ENCODE data around the gene DEPDC5.
"Not testable (repeated sequence)": the region's sequence is repeated elsewhere in the genome, so short reads cannot be mapped to it uniquely, and the experiment has no call there.

The DEPDC5 gene

GRCh38 chr22:31814942-31815341 lies 61.1 kb downstream of the DEPDC5 start:
- no peak for DNase-seq (ENCODE audit: low read depth)
- H3K4me3 ChIP-seq (ENCODE audit: low read depth, low read length): no peak overlapping the region
- TF ChIP-seq, protein P1, sequence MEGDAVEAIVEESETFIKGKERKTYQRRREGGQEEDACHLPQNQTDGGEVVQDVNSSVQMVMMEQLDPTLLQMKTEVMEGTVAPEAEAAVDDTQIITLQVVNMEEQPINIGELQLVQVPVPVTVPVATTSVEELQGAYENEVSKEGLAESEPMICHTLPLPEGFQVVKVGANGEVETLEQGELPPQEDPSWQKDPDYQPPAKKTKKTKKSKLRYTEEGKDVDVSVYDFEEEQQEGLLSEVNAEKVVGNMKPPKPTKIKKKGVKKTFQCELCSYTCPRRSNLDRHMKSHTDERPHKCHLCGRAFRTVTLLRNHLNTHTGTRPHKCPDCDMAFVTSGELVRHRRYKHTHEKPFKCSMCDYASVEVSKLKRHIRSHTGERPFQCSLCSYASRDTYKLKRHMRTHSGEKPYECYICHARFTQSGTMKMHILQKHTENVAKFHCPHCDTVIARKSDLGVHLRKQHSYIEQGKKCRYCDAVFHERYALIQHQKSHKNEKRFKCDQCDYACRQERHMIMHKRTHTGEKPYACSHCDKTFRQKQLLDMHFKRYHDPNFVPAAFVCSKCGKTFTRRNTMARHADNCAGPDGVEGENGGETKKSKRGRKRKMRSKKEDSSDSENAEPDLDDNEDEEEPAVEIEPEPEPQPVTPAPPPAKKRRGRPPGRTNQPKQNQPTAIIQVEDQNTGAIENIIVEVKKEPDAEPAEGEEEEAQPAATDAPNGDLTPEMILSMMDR (IDR thresholded peaks at IDR 0.05; ENCODE audit: low read depth, low read length): no peak
- TF ChIP-seq POLR2A (IDR thresholded peaks at IDR 0.05; ENCODE audit: extremely low read depth, insufficient read length) (no peak), MYC (IDR thresholded peaks at IDR 0.05; ENCODE audit: low read depth, low read length) (no peak)
- TF ChIP-seq, protein P2, sequence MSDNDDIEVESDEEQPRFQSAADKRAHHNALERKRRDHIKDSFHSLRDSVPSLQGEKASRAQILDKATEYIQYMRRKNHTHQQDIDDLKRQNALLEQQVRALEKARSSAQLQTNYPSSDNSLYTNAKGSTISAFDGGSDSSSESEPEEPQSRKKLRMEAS (IDR thresholded peaks at IDR 0.05; ENCODE audit: low read depth, low read length): no peak

DNA sequence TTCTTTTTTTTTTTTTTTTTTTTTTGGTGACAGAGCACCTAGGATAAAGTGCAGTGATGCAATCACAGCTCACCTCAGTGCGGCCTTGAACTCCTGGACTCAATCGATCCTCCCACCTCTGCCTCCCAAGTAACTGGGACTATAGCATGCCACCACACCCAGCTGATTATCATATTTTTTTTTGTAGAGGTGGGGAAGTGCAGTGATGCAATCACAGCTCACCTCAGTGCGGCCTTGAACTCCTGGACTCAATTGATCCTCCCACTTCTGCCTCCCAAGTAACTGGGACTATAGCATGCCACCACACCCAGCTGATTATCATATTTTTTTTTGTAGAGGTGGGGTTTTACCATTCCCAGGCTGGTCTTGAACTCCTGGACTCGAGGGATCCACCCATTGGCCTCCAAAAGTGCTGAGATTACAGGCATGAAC lies 61.6 kb downstream of the DEPDC5 start:
- DNase-seq (ENCODE audit: low read depth); H3K4me3 ChIP-seq (ENCODE audit: low read depth, low read length): not testable (repeated sequence)

- DNase-seq (ENCODE audit: low read depth): no peak
- TF ChIP-seq, protein P2 (IDR thresholded peaks at IDR 0.05; ENCODE audit: low read depth, low read length): no peak
- TF ChIP-seq MYC (IDR thresholded peaks at IDR 0.05; ENCODE audit: low read depth, low read length) (no peak), POLR2A (IDR thresholded peaks at IDR 0.05; ENCODE audit: extremely low read depth, insufficient read length) (no peak)
- TF ChIP-seq, protein P1 (IDR thresholded peaks at IDR 0.05; ENCODE audit: low read depth, low read length): no peak
Measured at GRCh38 chr22:31816750-31817149, 62.9 kb downstream of the DEPDC5 start.

GRCh38 chr22:31818481-31819392 lies 64.9 kb downstream of the DEPDC5 start:
- no peak overlapping the region for H3K4me3 ChIP-seq (ENCODE audit: low read depth, low read length)
- TF ChIP-seq POLR2A (IDR thresholded peaks at IDR 0.05; ENCODE audit: extremely low read depth, insufficient read length) (no peak), MYC (IDR thresholded peaks at IDR 0.05; ENCODE audit: low read depth, low read length) (no peak)
- TF ChIP-seq, protein P1 (IDR thresholded peaks at IDR 0.05; ENCODE audit: low read depth, low read length): no peak
- TF ChIP-seq, protein P2 (IDR thresholded peaks at IDR 0.05; ENCODE audit: low read depth, low read length): no peak
- peak; percentile 5 for DNase-seq (ENCODE audit: low read depth)

More at GRCh38 chr22:31816750-31817149, 62.9 kb downstream of the DEPDC5 start:
- no peak overlapping the region for H3K4me3 ChIP-seq (ENCODE audit: low read depth, low read length)

- no peak for DNase-seq (ENCODE audit: low read depth)
- H3K4me3 ChIP-seq (ENCODE audit: low read depth, low read length): no peak overlapping the region
- TF ChIP-seq, protein P2 (IDR thresholded peaks at IDR 0.05; ENCODE audit: low read depth, low read length): no peak
- TF ChIP-seq POLR2A (IDR thresholded peaks at IDR 0.05; ENCODE audit: extremely low read depth, insufficient read length) (no peak), MYC (IDR thresholded peaks at IDR 0.05; ENCODE audit: low read depth, low read length) (no peak)
- TF ChIP-seq, protein P1 (IDR thresholded peaks at IDR 0.05; ENCODE audit: low read depth, low read length): no peak
Measured at GRCh38 chr22:31820655-31821054, 66.8 kb downstream of the DEPDC5 start.

GRCh38 chr22:31821572-31821971 lies 67.8 kb downstream of the DEPDC5 start:
- DNase-seq (ENCODE audit: low read depth): no peak
- no peak overlapping the region for H3K4me3 ChIP-seq (ENCODE audit: low read depth, low read length)
- TF ChIP-seq MYC (IDR thresholded peaks at IDR 0.05; ENCODE audit: low read depth, low read length): no peak
- TF ChIP-seq, protein P2 (IDR thresholded peaks at IDR 0.05; ENCODE audit: low read depth, low read length): no peak
- no peak for TF ChIP-seq POLR2A (IDR thresholded peaks at IDR 0.05; ENCODE audit: extremely low read depth, insufficient read length)
- TF ChIP-seq, protein P1 (IDR thresholded peaks at IDR 0.05; ENCODE audit: low read depth, low read length): no peak

Measured in NB4 (cell line).